ENCODE measurements around the gene TMEM200C. TPM values are rescaled to one million over a fixed set of nuclear protein-coding genes. Genes with fewer than 3 reads are reported as not detected.

The TMEM200C gene
- total and polyA plus RNA-seq, 10 of the 15 experiments (the other 5 are each of a cell fraction or from before 2014, with no cell fraction given), result not detected

DNA sequence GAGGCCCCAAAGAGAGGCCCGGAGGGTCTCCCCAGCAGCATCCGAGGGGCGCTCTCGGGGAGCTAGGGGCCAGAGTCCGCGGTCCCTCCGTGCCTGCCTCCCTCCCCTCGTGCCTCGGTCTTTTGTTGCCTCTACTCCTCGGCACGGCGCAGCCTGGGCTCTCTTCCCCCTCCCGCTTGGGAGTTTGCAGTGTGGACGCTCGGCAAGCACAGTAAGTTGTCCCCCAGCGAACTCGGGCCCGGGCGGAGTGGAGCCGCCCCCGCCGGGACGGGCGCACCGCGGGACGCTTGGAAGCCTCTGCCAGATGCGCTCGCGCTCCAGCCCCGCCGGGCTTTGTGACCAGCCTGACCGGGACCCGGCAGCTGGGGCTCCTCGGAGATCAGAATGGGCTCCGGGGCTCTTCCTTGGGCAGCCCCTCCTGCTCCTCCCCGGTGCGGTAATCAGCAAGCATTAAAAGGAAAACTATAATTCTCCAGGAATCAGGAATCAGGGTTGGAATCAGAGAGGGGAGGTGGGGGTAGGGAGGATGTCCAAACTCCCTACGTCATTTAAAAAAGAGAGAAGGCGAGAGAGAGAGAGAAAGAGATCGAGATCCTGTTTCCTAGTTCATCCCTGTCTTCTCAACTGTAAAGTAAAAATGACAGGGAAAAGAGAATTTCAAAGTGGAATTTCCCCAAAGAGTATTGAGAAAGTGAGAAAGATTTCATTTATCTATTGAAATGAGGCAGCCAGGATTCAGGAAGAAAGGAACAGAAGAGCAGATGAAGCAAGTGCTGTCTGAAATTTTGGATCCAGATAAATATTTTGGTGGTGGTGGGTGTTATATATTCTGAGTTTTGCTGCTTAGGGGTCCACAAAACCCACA lies 786 bp upstream of the TMEM200C start:
- no peak for FAIRE-seq
- no peak overlapping the region for H3K9ac ChIP-seq (ENCODE audit: control insufficient read depth, insufficient read depth, low read length)
- ChIA-PET SMC1A (ENCODE audit: uncharacterized antibody, unreplicated experiment) (no interaction called here), POLR2A (no interaction called here), RAD21 (ENCODE audit: unreplicated experiment) (no interaction called here), CTCF (no interaction called here)
- no peaks in the 10 kb centered on the region; the same call in 2 of the 3 replicates for H3K9me3 ChIP-seq (replicated peaks; ENCODE audit: control insufficient read depth, insufficient read depth, low read length)
- H2AFZ ChIP-seq (ENCODE audit: control insufficient read depth, low read depth, low read length), result no peak overlapping the region; the same call in 1 of the 2 replicates
- ATAC-seq, result no peak
- BruUV-seq (replicated peaks), result no TSS peak
- H3K36me3 ChIP-seq (ENCODE audit: control insufficient read depth in 2 of 2, insufficient read depth in 2 of 2, low read length in 1 of 2), result no peaks in the 10 kb centered on the region
- H3K4me1 ChIP-seq (ENCODE audit: control insufficient read depth, insufficient read depth, low read length), result no peaks in the 10 kb centered on the region; the same call in 1 of the 2 replicates
- no peak for DNase-seq (ENCODE audit: low read depth, low spot score)
- 9% methylated on average over 41 of the region's 41 CpGs for WGBS (ENCODE audit: insufficient coverage, insufficient replicate concordance, low lambda C conversion rate, missing lambda C conversion rate)
- no peak for TF ChIP-seq DPF2 (IDR thresholded peaks at IDR 0.05)
- TF ChIP-seq SPI1 (IDR thresholded peaks at IDR 0.05; ENCODE audit: borderline replicate concordance, insufficient read depth, low read depth, low read length), result no peak
- TF ChIP-seq MXI1 (IDR thresholded peaks at IDR 0.05; ENCODE audit: low read depth, low read length), result no peak
- TF ChIP-seq SUZ12 (IDR thresholded peaks at IDR 0.05; ENCODE audit: unreplicated experiment), result peak; percentile 93
- TF ChIP-seq CBX3 (IDR thresholded peaks at IDR 0.05; ENCODE audit: borderline replicate concordance, low read depth), result no peak
- no peak overlapping the region for H3K27ac ChIP-seq (ENCODE audit: control insufficient read depth, insufficient read depth)
- intact Hi-C loops (cut with micrococcal nuclease; ENCODE audit: unreplicated experiment), result no loop called here
- no peaks in the 10 kb centered on the region for H3K79me2 ChIP-seq (ENCODE audit: control insufficient read depth, insufficient read depth, low read length)
- peaks cover 14 to 31% of the 10 kb centered on the region in 2 experiments for H3K27me3 ChIP-seq (replicated peaks in 1 of 2; ENCODE audit: control insufficient read depth in 2 of 2, insufficient read depth in 2 of 2, low read length in 1 of 2)
- in situ Hi-C loops (cut with MboI), result no loop called here
- no peak overlapping the region; the same call in 1 of the 2 replicates for H3K4me3 ChIP-seq
- H3K4me2 ChIP-seq (ENCODE audit: control insufficient read depth, insufficient read depth), result peak overlapping the region; percentile 55
- H4K20me1 ChIP-seq (ENCODE audit: control insufficient read depth, insufficient read depth), result no peaks in the 10 kb centered on the region

Measured in GM12878 (cell line).